Cardiac muscle cell (in vitro differentiated cells and primary cell): ENCODE data around the gene KAZN. TPM values are rescaled to one million over a fixed set of nuclear protein-coding genes. Genes with fewer than 3 reads are reported as not detected.

Experiments used
- DNase-seq, 2 donors: peaks; one replicate each; pipeline versions ENCODE4 v3.0.0 to v3.0.0-alpha.2; 2010 to 2017; ENCODE audit warnings: low read depth in 1 of 2, low spot score in 1 of 2
- H3K27ac ChIP-seq: fragments of 200-600 bp; sonication (generic); 2 replicates; pipeline ENCODE4 v1.5.1; 2016
- H3K27me3 ChIP-seq: fragments of 200-600 bp; sonication (generic); 2 replicates; pipeline ENCODE4 v1.6.0; 2016; ENCODE audit warnings: control low read depth
- H3K36me3 ChIP-seq: fragments of 200-600 bp; sonication (generic); 2 replicates; pipeline ENCODE4 v1.5.1; 2016; ENCODE audit warnings: control low read depth
- H3K4me1 ChIP-seq: fragments of 200-600 bp; sonication (generic); 2 replicates; pipeline ENCODE4 v1.8.1; 2017; ENCODE audit warnings: low read depth, mild to moderate bottlenecking, mixed run types
- H3K4me3 ChIP-seq: fragments of 200-600 bp; sonication (generic); 2 replicates; pipeline ENCODE4 v1.5.1; 2016; ENCODE audit warnings: mild to moderate bottlenecking
- H3K9me3 ChIP-seq: fragments of 200-600 bp; sonication (generic); 2 replicates; pipeline ENCODE4 v1.5.1; 2017; ENCODE audit warnings: low read depth, mild to moderate bottlenecking, control low read depth
- polyA plus RNA-seq: library from polyadenylated mRNA; unstranded; fragments of >200 nt; fragmentation: Nextera tagmentation; extraction: Ambion mirVana; gene quantifications from 2 replicates; pipeline ENCODE4 v1.2.1, GENCODE V29; 2016
- total RNA-seq: library from RNA; depleted of rRNA; stranded (reverse); fragments of >200 nt; gene quantifications from 2 replicates; pipeline ENCODE4 v1.2.3, GENCODE V29; 2016
- TF ChIP-seq, protein P1 (sequence below): IDR thresholded peaks from 2 replicates; pipeline ENCODE4 v1.5.1; 2012; ENCODE audit warnings: low read depth, mild to moderate bottlenecking, low read length

KAZN gene
- total and polyA plus RNA-seq, 2 experiments from 2014 or later, result 17.5 to 26.9 TPM

DNA sequence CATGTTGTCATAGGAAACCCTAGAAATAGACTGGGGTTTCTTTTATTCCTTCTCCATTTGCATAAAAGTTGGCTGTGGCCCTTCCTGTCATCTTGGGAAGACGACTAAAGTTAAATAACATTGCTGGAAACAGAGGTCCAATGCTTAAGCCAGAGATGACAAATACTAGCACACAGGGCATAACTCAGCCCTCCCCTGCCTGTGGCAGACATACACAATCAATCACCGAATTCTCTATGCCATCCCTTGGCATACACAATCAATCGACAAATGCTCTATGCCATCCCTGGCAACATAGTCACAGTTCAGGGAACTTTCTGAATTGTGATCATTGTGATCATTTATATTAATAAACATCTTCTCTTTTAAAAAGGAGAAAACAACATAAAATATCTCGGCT is 229.4 kb downstream of the KAZN start:
- TF ChIP-seq, protein P1, sequence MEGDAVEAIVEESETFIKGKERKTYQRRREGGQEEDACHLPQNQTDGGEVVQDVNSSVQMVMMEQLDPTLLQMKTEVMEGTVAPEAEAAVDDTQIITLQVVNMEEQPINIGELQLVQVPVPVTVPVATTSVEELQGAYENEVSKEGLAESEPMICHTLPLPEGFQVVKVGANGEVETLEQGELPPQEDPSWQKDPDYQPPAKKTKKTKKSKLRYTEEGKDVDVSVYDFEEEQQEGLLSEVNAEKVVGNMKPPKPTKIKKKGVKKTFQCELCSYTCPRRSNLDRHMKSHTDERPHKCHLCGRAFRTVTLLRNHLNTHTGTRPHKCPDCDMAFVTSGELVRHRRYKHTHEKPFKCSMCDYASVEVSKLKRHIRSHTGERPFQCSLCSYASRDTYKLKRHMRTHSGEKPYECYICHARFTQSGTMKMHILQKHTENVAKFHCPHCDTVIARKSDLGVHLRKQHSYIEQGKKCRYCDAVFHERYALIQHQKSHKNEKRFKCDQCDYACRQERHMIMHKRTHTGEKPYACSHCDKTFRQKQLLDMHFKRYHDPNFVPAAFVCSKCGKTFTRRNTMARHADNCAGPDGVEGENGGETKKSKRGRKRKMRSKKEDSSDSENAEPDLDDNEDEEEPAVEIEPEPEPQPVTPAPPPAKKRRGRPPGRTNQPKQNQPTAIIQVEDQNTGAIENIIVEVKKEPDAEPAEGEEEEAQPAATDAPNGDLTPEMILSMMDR, result no peak
- DNase-seq, result no peak
- H3K4me3 ChIP-seq, result no peak overlapping the region
- H3K4me1 ChIP-seq, result no peaks in the 10 kb centered on the region
- H3K9me3 ChIP-seq, result no peaks in the 10 kb centered on the region
- H3K27ac ChIP-seq, result no peak overlapping the region
- H3K36me3 ChIP-seq, result no peaks in the 10 kb centered on the region
- H3K27me3 ChIP-seq, result no peaks in the 10 kb centered on the region

DNA sequence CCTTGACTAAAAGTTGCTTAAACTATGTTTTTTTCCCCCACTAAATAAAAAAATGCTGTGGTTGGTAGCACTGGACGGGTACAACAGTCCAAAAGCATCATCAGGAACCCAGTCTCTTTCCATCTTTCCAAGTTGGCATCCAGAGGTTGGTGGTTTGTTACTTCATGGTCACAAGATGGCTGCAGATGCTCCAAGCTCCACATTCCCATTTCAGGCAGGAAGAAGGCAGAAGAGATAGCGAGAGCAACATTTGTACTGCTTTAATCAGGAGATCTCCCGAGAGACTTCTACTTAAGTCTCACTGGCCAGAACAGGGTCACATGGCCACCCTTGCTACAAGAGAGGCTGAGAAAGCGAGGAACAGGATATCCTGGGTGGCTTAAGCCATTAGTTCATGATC is 230.2 kb downstream of the KAZN start:
- H3K27ac ChIP-seq, result no peak overlapping the region
- no peaks in the 10 kb centered on the region for H3K4me1 ChIP-seq
- no peaks in the 10 kb centered on the region for H3K9me3 ChIP-seq
- DNase-seq, result no peak
- H3K27me3 ChIP-seq, result no peaks in the 10 kb centered on the region
- no peak overlapping the region for H3K4me3 ChIP-seq
- TF ChIP-seq, protein P1, result no peak
- no peaks in the 10 kb centered on the region for H3K36me3 ChIP-seq

DNA sequence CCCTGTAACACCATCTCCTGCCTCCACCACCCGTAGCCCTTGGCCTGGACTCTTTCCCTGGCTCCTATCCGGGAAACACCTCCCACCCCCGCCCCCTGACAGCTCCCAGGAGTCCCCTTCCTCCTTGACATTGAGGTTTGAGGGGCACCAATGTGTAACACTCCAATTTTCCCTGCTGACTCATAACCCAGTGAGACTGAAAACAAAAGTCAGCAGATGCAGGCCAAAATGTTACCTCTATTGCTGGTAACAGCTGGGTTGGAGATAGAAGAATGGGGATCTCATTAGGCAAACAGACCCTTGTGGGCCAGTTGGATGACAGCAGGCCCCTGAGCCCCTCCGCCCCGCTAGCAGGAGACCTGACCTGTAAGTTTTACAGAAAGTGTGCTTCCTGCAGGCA is 237.2 kb downstream of the KAZN start:
- Histone ChIP-seq H3K9me3 (no peaks in the 10 kb centered on the region), H3K27me3 (no peaks in the 10 kb centered on the region), H3K4me3 (no peak overlapping the region), H3K27ac (no peak overlapping the region), H3K4me1 (no peaks in the 10 kb centered on the region), H3K36me3 (no peaks in the 10 kb centered on the region)
- TF ChIP-seq, protein P1, result no peak
- peak in 1 of 2 donors; percentile 14 for DNase-seq

DNA sequence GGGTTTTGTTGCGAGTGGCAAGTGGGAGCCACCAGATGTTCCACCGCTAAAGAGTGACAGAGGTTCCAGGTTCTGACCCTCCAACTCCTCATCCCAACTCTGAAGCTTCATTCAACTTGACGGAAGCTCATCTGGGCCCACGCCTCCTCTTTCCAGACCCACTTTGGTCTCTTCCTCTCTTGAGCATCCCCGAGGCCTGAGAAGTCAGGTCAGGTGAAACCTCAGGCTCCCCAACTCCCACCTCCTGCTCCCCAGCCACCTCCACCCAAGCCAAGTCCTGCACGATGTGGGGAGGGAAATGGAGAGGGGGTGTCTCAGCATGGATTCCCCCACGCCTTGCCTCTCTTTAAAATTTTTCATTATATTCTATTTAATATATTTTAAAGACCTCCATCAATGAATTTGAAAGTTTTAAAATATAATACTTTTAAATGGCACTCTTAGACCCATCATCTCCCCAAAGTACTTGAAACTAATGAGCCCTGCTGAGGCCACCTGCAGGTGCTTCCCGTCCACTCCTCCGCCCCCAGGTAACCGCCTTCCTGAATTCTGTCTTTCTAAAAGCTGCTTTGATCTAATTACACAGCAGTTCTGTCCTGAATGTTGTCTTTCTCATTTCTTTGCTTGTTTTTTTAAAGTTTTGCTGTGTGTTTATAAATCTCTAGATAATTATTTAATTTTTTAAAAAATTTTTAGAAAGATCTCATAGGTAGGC is 238.1 kb downstream of the KAZN start:
- H3K27me3 ChIP-seq, result no peaks in the 10 kb centered on the region
- no peaks in the 10 kb centered on the region for H3K36me3 ChIP-seq
- no peaks in the 10 kb centered on the region for H3K4me1 ChIP-seq
- DNase-seq, result no peak
- H3K9me3 ChIP-seq, result no peaks in the 10 kb centered on the region
- no peak overlapping the region for H3K4me3 ChIP-seq
- TF ChIP-seq, protein P1, result no peak
- H3K27ac ChIP-seq, result no peak overlapping the region

DNA sequence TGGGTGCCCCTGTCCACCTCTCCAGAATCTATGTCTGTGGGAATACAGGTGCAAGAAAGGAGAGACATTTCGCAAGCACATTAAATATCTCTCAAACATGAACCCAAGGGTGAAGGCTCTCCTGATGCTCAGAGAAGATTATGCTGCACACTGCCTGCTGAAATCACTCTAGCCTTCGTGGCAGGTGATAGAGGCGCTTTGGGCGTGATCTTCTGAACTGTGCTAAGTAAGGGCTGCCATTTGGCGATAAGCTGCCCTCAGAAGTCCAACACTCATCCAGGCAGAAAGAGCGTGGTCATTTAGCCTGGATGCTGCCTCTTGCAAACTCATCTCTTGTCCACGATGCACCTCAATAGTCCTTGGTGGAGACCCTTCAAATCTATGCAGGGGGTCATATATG is 241.9 kb downstream of the KAZN start:
- no peak for DNase-seq
- Histone ChIP-seq H3K4me3 (no peak overlapping the region), H3K27ac (no peak overlapping the region), H3K4me1 (no peaks in the 10 kb centered on the region), H3K36me3 (no peaks in the 10 kb centered on the region), H3K27me3 (no peaks in the 10 kb centered on the region), H3K9me3 (no peaks in the 10 kb centered on the region)
- TF ChIP-seq, protein P1, result no peak
